GM19463 (cell line): Measurements from ENCODE around the gene TIMP2.
"Not testable (repeated sequence)": the region's sequence is repeated elsewhere in the genome, so short reads cannot be mapped to it uniquely, and the experiment has no call there.

Experiments
- ATAC-seq: cut with Tn5 transposase; IDR thresholded peaks from one replicate; pipeline ENCODE4 v1.9.1; 2021; ENCODE audit warnings: mild to moderate bottlenecking, moderate library complexity; ENCODE audit not compliant: unreplicated experiment

The TIMP2 gene

DNA sequence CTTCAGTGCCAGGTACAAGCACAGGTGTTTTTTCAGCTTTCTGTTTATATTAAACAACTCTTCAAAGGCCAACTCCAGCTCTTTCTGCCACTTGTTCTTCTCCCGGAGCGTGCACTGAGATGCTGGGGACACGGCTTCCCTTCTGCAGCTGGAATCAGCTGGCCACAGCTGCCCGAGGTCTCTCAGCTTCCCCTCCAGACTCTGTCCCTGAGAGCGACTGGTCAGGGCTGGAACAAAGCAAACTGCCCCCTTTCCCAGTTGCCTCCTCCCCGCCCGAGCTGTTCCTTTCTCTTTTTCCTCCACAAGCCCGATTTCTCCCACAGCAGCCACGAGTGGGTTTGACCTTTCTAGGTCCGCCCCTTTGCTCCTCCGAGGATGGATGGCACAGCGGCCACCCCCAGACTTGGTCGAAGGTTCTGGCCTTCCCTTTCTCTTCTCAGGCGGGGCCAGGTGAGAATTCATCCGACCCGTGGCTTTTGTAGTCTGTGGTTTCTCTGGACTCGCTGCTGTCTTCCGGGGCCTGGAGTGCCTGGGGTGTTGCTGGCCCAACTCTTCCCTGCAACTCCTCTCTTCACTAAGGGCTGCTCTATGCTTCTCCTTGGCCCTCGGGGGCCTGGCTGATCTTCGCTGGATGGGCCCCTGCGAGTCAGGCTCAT lies 33.7 kb downstream of the TIMP2 start:
- no peak for ATAC-seq

GRCh38 chr17:78890498-78890897 lies 34.7 kb downstream of the TIMP2 start:
- no peak for ATAC-seq

- not testable (repeated sequence) for ATAC-seq
These were observed 35.1 kb downstream of the TIMP2 start for GRCh38 chr17:78890096-78890495.

DNA sequence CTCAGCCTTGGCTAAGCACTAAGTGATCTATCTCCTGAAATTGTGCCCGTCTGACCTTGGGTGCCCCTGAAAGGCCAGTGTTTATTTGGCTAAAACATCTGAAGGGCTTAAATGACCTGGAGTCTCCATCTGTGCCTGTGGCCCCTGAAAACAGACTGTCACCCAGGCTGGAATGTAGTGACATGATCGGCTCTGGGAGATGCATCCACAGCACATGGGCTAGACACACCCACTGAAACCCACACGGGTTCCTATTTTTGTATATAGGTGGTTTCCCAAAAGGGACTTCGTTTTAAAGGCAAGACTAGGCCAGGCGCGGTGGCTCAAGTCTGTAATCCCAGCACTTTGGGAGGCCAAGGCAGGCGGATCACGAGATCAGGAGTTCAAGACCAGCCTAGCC lies 35.7 kb downstream of the TIMP2 start:
- no peak for ATAC-seq

GRCh38 chr17:78888941-78889518 lies 36.2 kb downstream of the TIMP2 start:
- ATAC-seq = no peak

- no peak for ATAC-seq
These were observed 38.2 kb downstream of the TIMP2 start for GRCh38 chr17:78886954-78887353.

- ATAC-seq = no peak
These were observed 39.2 kb downstream of the TIMP2 start for GRCh38 chr17:78885956-78886355.

DNA sequence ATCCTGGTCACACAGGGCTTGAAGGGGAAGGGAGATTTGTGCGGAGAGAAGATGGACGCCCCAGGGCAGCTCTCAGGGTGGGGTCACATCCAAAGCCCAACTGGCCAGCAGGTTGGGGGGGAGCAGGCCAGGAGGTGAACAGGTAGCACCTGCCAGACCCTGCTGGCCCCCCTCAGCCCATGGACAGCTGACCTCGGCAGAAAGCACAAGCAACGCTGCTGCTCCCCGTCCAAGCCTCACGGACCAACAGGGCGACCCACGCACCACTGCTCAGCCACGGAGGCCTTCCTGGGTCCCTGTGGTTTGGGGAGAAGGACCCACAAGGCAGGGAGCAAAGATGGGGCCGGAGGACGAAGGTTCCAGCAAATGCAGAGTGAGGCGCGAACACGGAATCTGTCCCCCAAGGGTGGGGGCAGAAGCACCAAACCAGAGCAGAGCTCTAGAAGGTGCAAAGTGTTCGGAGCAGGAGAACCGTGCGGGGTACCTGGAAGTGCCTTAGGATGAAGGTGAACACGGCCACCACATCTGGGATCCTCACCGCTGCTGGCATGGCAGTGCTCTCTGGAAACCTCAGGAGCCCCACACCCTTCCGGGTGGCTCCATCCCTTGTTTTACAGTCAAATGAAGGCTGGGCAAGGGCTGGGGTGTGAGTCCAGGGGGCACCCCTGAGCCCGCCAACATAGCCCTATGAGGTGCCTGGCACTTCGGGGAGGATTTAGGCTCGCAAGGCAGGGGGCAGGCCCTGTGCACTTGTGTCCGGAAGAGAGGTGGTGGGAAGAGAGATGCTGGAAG lies 40.1 kb downstream of the TIMP2 start:
- no peak for ATAC-seq

GRCh38 chr17:78884148-78884825 lies 40.9 kb downstream of the TIMP2 start:
- ATAC-seq = no peak

- no peak for ATAC-seq
These were observed 41.6 kb downstream of the TIMP2 start for GRCh38 chr17:78883533-78884131.

- no peak for ATAC-seq
These were observed 42.1 kb downstream of the TIMP2 start for GRCh38 chr17:78883089-78883532.

DNA sequence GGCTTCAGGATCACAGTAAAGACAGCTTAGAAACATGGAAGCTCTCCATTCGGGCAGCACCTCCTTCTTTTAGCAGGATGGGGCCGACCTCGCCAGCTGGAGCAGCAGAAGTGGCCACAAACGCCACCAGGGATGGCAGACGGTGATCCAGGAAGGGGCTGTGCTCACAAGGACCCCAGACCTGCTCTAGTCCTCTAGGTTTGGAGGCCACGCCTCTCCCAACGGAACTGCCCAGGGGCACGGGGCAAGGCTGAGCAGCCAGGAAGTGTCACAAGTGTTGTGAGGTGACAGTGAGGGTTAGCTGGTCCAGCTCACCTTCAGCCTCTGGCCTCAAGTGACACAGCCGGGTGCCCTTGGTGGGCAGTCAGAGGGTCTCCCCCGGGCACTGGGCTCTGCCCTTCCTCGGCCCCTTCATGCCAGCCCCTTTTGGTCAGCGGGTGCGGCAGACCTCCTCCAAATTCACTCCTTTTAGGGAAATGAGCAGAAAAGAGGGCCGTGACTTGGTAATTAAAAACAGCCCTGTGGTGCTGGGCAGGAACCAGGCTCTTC lies 42.6 kb downstream of the TIMP2 start:
- ATAC-seq = no peak

GRCh38 chr17:78879635-78880186 lies 45.5 kb downstream of the TIMP2 start:
- ATAC-seq = no peak

DNA sequence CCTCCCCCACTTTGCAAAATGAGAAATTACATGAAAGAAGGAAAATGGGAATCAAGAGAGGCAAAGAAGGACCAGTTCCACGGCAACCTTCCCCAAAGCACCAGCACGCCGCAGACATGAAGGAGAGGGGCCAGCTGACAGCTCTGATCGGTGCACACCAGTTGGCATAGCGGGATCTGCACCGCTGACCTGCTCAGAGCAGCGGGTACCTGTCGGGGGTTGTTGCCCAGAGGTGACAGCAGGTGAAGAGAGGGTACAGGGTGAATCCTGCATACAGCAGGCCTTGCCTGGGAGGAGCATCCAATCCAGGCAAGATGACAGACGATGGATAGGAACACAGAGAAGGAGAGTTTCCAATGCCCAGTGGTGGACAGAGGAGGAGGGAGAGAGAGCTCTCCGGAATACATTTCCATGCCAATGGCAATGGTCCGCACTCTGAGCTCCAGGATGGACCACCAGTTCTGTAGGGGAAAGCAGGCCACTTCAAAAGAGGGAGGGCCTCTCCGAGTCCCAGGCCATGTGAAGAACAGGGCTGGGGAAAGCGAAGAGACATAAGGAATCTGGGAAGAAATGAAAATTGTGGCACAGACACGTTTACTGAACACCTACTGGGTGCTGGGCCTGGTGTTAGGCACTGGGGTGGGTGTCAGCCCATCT lies 46.2 kb downstream of the TIMP2 start:
- no peak for ATAC-seq

- no peak for ATAC-seq
These were observed 46.9 kb downstream of the TIMP2 start for GRCh38 chr17:78878261-78878660.

DNA sequence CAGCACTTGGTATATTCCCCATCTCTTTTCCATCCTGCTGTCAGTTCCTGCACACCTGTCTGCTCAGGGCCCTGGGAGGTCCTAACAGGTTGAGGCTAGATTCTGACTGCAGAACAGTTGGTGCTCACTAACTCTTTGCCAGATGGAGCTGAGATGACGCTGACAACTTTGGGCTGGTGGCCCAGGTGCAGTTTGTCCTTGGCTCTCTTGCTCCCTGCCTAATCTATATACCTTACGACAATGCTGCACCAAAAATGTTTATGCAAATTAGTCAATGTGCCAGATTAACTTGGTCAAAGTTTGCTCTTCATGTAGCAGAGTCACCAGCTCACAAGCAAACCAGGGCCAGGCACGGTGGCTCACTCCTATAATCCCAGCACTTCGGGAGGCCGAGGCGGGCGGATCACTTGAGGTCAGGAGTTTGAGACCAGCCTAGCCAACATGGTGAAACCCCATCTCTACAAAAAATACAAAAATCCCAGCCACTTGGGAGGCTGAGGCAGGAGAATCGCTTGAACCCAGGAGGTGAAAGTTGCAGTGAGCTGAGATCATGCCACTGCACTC lies 48.2 kb downstream of the TIMP2 start:
- ATAC-seq = not testable (repeated sequence)

DNA sequence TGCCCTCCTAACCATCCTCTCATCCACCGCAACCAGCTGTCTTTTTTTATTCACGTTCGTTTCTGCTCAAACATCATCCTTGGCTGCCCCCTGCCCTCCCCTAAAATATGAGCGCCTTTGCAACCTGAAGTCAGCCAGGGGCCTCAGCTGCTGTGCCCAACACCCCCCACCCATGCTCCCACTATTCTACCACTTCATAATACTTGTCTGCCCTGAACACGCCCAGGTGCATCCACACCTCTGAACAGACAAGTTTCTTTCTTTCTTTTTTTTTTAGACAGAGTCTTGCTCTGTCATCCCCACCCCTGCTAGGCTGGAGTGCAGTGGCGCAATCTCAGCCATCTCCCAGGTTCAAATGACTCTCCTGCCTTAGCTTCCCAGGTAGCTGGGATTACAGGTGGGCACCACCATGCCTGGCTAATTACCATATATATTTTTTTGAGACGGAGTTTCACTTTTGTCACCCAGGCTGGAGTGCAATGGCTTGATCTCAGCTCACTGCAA lies 49.0 kb downstream of the TIMP2 start:
- ATAC-seq = no peak

DNA sequence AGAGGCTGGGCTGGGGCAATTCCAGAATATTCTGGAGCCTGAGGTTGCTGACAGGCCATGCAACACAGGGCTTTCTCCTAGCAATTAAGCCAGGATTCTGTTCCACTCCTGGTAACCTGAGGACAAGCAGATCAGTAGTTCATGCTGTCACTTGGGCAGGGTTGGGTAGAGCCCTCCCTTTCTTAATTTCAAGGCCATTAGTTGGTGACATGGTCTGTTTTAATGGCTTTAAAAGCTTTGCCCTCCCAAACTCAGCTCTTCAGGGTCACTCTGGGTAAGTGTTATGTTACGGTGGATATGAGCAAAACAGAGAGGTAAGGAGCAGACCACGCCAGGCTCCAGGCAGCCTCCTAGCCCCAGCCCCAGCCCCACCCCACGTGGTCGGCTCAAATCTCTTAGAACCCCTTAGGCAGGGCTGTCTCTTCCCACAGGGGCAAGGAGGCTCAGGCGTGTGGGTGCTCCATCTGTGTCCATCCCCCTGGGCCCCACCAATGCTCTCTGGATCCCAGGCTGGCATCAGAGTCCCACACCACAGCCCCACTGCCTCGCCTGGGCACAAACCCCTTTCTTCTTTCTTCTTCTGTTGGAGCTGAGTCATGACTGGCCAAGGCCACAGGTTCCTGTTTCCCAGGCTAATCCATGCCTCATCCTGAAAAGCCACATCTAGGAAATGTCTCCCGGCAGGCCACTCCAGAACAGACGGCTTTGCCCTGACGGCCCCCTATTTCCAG lies 49.7 kb downstream of the TIMP2 start:
- ATAC-seq = no peak
